Putamen (tissue), 1 donor: ENCODE measurements around the gene MCCC2.
"Not testable (repeated sequence)": the region's sequence is repeated elsewhere in the genome, so short reads cannot be mapped to it uniquely, and the experiment has no call there.

ENCODE experiments used
- DNase-seq: peaks from one replicate; pipeline ENCODE4 v3.0.0-alpha.2; 2016; ENCODE audit warnings: low spot score

MCCC2 gene

DNA sequence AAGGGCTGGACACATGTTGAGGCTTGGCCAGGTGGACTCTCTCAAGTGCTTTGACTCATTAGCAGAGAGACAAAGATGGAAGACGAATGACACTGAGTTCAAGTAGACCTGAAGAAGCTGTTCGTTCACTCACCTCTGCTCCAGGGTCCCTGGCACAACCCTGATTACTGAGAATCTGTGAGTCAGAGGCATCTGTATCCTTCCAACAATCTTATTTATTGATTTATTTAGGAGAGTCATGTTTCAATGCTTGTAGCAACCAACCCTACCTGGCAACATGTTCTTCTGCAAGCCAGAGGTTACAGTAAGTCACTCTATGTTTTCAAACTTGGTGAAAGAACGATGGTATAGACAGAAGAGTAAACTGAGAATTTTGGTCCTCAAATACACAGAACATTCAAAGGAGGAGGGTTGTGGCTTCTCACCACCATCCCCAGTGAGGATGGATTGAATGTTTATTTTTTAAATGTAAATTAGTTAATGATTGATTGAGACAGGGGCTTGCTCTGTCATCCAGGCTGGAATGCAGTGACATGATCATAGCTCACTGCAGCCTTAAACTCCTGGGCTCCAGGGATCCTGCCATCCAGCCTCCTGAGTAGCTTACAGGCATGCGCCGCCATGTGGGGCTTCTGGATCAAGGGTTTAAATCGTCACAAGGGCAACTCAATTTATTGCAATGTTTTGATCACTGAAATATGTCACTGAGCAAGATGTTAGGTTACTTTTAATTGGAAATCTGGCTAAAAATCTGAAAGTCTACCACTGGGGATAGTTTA is 76.2 kb downstream of the MCCC2 start:
- DNase-seq: no peak

DNA sequence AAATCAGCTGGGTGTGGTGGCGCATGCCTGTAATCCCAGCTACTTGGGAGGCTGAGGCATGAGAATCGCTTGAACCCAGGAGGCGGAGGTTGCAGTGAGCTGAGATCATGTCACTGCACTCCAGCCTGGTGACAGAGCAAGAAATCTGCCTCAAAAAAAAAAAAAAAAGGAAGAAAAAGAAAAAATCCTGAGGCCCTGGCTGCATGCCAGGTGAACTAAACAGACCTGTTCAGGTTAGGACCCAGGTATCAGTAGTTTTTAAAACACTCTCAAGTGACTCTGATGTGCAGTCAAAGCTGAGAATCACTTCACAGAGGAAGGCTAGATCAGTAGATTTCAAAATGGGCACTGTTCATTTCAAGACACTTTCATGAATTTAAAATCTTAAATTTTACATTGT is 77.5 kb downstream of the MCCC2 start:
- DNase-seq: not testable (repeated sequence)

DNA sequence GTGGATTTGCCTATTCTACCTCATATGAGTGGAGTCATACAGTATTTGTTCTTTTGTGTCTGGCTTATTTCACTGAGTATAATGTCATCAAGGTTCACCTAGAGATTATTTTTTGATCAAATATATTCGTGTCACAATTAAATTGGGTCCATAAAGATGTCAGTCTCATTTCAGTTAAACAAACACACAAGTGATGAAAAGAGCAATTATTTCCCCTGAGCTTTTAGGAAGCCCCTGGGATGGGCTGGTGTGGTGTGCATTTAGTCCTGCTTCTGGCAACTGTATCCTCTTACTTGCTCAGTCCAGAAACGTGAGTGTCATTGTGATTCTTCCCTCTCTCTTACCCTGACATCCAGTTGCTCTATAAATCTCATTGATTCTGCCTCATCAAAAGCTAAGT is 79.2 kb downstream of the MCCC2 start:
- DNase-seq: no peak

- no peak for DNase-seq
These were observed 90.8 kb downstream of the MCCC2 start for GRCh38 chr5:71677977-71678376.

DNA sequence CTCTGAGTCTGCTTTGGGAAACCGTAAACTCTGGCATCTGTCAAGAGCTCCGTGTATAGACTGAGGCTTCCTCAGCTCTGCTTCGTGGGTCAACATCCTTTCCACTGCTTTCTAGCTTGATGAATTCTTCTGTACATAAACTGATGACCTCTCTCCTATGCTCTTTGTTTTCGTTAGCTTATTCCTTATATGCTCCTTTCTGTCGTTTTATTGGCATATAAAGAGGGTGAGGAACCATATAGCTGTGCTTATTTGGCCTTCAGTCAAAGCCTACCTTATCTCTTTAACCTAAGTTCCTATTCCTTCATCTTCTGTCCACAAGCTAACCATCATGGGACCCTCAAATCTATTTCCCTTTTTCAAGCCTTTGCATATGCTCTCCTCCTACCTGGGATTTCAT is 92.6 kb downstream of the MCCC2 start:
- DNase-seq: no peak

- DNase-seq: no peak
These were observed 93.4 kb downstream of the MCCC2 start for GRCh38 chr5:71680510-71680909.

DNA sequence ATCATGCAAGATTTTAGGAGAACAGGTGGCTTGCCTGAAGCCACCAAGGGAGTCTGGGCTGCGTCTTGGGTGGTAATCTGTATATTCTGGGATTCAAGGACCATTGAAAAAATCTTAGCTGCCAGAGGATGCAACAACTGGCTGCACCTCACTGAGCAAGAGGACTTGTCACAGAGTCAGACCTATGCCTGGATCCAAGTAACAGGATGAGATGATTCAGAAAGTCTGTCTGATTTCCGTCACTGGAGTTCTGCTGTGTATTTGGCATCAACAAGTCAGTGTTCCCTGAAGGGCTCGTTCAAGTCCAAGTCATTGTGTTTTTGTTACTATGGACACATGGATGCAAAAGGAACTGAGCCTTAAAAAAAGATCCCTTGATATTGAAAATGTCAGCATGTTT is 94.2 kb downstream of the MCCC2 start:
- DNase-seq: no peak

GRCh38 chr5:71684309-71684708 is 97.2 kb downstream of the MCCC2 start:
- no peak for DNase-seq

DNA sequence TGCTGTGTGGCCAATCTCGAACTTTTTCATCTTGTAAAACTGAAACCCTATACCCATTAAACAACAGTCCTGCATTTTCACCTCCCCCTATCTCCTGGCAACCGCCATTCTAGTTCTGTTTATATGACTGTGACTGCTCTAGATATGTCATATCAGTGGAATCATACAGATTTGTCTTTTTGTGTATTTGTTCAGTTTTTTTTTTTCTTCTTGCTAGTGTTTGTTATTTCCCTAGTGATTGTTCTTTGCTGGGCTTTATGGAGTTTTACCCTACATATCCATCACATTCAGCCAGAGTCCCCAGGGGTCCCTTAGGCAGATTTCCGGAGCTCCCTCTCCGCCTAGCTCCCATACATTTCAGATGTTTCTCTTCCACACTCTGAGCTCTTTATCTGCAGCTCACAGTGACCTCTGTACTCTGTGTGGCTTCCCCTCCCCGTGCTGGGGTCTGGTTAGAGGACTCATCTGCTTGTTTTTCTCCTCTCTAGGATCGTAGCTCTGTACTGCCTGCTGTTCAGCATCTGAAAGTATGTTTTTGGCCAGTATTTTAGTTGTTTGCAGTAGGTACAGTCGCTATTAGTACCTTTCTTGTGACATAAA is 106.8 kb downstream of the MCCC2 start:
- DNase-seq: no peak

DNA sequence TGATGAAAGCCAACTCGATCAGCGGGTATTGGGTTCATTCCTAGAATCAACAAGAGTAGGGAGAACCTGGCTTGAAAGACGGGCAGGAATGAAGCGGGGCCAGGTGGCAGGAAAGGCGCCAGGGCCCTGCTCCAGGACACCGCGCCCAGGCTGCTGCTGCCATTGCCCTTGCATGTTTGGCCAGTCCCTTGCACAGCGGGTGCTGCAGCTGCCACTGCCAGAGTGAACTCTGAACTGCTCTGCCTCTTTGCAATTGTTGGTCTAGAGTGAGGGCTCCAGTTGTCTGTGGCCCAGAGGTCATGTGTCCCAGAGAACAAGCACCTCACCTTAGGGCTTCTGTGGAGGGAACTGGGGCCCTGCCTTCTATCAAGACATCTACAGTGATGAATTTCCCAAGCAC is 107.9 kb downstream of the MCCC2 start:
- no peak for DNase-seq

- DNase-seq: no peak
These were observed 108.5 kb downstream of the MCCC2 start for GRCh38 chr5:71695595-71695994.

GRCh38 chr5:71697967-71698366 is 110.8 kb downstream of the MCCC2 start:
- DNase-seq: no peak

- no peak for DNase-seq
These were observed 112.1 kb downstream of the MCCC2 start for GRCh38 chr5:71699233-71699632.

DNA sequence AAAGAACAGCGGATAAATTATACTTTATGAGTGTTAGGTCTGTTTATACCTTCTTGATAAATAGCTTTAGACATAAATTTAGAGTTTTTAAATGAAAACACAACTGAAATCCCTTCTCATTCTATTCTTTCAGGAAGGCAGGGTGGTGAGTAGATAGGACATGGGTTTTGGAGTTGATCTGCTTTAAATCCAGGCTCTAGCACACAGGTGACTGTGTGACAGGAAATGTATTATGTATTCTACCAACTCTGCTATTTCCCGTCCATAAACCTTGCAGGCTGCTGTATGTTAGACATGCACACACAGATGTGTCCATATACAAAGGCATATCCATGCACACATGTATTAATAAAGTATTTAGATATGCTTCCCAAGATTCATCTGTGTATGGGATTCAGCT is 112.6 kb downstream of the MCCC2 start:
- no peak for DNase-seq

DNA sequence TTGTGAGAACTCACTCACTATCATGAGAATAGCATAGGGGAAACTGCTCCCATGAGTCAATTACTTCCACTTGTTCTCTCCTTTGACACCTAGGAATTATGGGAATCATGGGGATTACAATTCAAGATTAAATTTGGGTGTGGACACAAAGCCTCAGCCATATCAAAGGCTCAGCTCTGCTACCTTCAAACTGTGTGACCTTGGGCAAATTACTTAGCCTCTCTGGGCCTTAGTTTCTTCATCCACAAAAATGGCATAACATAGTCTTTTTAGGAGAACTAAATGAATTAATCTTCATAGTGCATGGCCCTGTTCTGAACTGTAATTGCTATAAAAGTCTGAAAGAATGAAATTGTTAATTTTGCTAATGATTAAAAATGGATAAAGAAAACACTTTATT is 113.7 kb downstream of the MCCC2 start:
- DNase-seq: no peak

DNA sequence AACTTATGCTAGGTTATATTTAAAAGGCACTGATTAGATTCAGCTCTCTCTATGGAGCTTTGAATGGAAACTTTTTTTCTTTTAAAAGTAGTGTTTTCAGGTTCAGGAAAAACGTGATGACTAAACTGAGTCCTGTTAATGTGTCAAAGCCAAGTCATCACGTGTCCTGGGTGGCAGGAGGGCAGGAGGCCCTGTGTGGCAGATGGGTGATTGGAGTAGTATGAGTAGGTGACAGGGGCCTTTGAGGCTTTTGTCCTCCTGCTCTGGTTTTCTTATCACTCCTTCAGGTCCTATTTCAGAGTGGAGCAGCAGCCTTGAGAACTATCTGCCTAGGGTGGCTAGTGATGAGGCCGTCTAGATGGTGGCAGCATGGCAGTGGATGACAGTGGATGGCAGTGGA is 114.3 kb downstream of the MCCC2 start:
- no peak for DNase-seq

GRCh38 chr5:71703941-71704340 is 116.8 kb downstream of the MCCC2 start:
- DNase-seq: no peak

- DNase-seq: no peak
These were observed 118.3 kb downstream of the MCCC2 start for GRCh38 chr5:71705421-71705820.

DNA sequence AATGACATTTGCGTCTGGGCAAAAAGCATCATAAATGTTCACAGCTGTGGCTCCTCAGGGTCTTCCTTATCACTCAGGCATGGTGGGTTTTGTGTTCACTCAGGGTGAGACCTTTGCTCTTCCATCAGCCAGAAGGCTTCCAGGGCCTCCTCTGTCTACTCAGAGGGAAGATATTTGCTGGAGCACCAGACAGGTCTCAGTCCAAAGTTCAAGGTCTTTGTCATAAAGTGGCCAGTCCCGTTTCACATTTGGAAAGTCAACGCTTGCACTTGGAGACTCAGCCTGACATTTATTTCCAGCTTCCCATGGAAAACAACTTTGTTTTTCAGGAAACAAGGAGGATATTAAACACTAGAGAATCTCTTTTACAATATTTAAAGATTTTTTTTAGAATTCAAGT is 119.8 kb downstream of the MCCC2 start:
- no peak for DNase-seq
